HEK293 (cell line): Measurements from ENCODE around the gene ATAD2B.

Source experiments
- CTCF ChIA-PET: fragments of 350-600 bp; formaldehyde crosslinking; extraction: SDS; loops from one replicate; lab custom pipeline; 2021; ENCODE audit warnings: antibody characterized with exemption; lab: Yijun Ruan, JAX
- POLR2A ChIA-PET: fragments of 300-600 bp; formaldehyde crosslinking; extraction: SDS; loops from one replicate; lab custom pipeline; 2020; ENCODE audit warnings: antibody characterized with exemption, inconsistent platforms; lab: Yijun Ruan, JAX
- H3K27ac ChIP-seq: fragments of 200-500 bp; sonication (Bioruptor generic); 2 replicates; pipeline ENCODE4 v1.5.1; 2014; ENCODE audit warnings: low read depth, low read length, control low read depth, inconsistent platforms; ENCODE audit errors: extremely low read depth
- H3K36me3 ChIP-seq, 2 experiments: fragments of 200-500 bp in 1 of 2; sonication (Bioruptor generic) in 1 of 2; 1 replicate in 1 of 2; 2 replicates in 1 of 2; pipeline ENCODE4 v1.5.1; 2014 to 2017; ENCODE audit warnings: inconsistent platforms in 2 of 2, low read length in 2 of 2; ENCODE audit not compliant: control insufficient read depth in 2 of 2, insufficient read depth in 1 of 2
- H3K4me1 ChIP-seq: fragments of 200-500 bp; sonication (Bioruptor generic); 2 replicates; pipeline ENCODE4 v1.5.1; 2014; ENCODE audit warnings: mild to moderate bottlenecking, low read length, inconsistent platforms; ENCODE audit not compliant: control insufficient read depth, insufficient read depth
- H3K4me3 ChIP-seq: 2 replicates; pipeline ENCODE4 v1.5.1; 2011; ENCODE audit warnings: low read depth, mild to moderate bottlenecking, control low read depth, low read length, moderate library complexity
- H3K9me3 ChIP-seq: fragments of 200-500 bp; sonication (Bioruptor generic); 2 replicates; pipeline ENCODE4 v1.5.1; 2014; ENCODE audit warnings: low read depth, low read length, inconsistent platforms; ENCODE audit not compliant: control insufficient read depth, insufficient read depth
- FEZF1 ChIP-seq: fragments of 450-650 bp; formaldehyde crosslinking; IDR thresholded peaks from 2 replicates; pipeline ENCODE4 v1.5.1; 2016; ENCODE audit warnings: missing biosample characterization, missing genetic modification characterization
- GLI4 ChIP-seq: fragments of 450-650 bp; formaldehyde crosslinking; IDR thresholded peaks from 2 replicates; pipeline ENCODE4 v1.5.1; 2016; ENCODE audit warnings: missing biosample characterization, missing genetic modification characterization
- HOXC10 ChIP-seq: sonication (generic); formaldehyde crosslinking; IDR thresholded peaks from 2 replicates; pipeline ENCODE4 v1.8.1; 2023; ENCODE audit warnings: mild to moderate bottlenecking, missing genetic modification reagents
- HOXD13 ChIP-seq: sonication (generic); formaldehyde crosslinking; IDR thresholded peaks from 2 replicates; pipeline ENCODE4 v1.8.0; 2022; ENCODE audit warnings: missing genetic modification reagents, borderline replicate concordance
- KLF16 ChIP-seq: fragments of 450-650 bp; formaldehyde crosslinking; IDR thresholded peaks from 2 replicates; pipeline ENCODE4 v1.5.1; 2017; ENCODE audit warnings: missing biosample characterization, missing genetic modification characterization
- OSR2 ChIP-seq: fragments of 450-650 bp; formaldehyde crosslinking; IDR thresholded peaks from 2 replicates; pipeline ENCODE4 v1.5.1; 2016; ENCODE audit warnings: missing biosample characterization, missing genetic modification characterization
- PRDM4 ChIP-seq: fragments of 450-650 bp; formaldehyde crosslinking; IDR thresholded peaks from 2 replicates; pipeline ENCODE4 v1.5.1; 2017; ENCODE audit warnings: missing biosample characterization, missing genetic modification characterization
- RBAK ChIP-seq: fragments of 450-650 bp; formaldehyde crosslinking; IDR thresholded peaks from 2 replicates; pipeline ENCODE4 v1.5.1; 2016; ENCODE audit warnings: missing biosample characterization, missing genetic modification characterization
- REST ChIP-seq: fragments of 450-650 bp; formaldehyde crosslinking; IDR thresholded peaks from 2 replicates; pipeline ENCODE4 v1.5.1; 2016; ENCODE audit warnings: missing biosample characterization, missing genetic modification characterization
- TRIM28 ChIP-seq: IDR thresholded peaks from 2 replicates; pipeline ENCODE4 v1.6.1; 2011; ENCODE audit warnings: low read length, control low read depth, borderline replicate concordance
- ZBTB1 ChIP-seq: fragments of 450-650 bp; formaldehyde crosslinking; IDR thresholded peaks from 2 replicates; pipeline ENCODE4 v1.5.1; 2016; ENCODE audit warnings: missing biosample characterization, missing genetic modification characterization
- ZFP37 ChIP-seq: fragments of 450-650 bp; formaldehyde crosslinking; IDR thresholded peaks from 2 replicates; pipeline ENCODE4 v1.5.1; 2016; ENCODE audit warnings: missing biosample characterization, missing genetic modification characterization
- ZNF10 ChIP-seq: fragments of 450-650 bp; formaldehyde crosslinking; IDR thresholded peaks from 2 replicates; pipeline ENCODE4 v1.5.1; 2017; ENCODE audit warnings: missing biosample characterization, missing genetic modification characterization
- ZNF19 ChIP-seq: fragments of 450-650 bp; formaldehyde crosslinking; IDR thresholded peaks from 2 replicates; pipeline ENCODE4; 2016; ENCODE audit warnings: missing biosample characterization, missing genetic modification characterization, low read depth
- ZNF214 ChIP-seq: fragments of 450-650 bp; formaldehyde crosslinking; IDR thresholded peaks from 2 replicates; pipeline ENCODE4 v1.5.1; 2017; ENCODE audit warnings: missing biosample characterization, mild to moderate bottlenecking, missing genetic modification characterization, borderline replicate concordance
- ZNF311 ChIP-seq: fragments of 450-650 bp; formaldehyde crosslinking; IDR thresholded peaks from 2 replicates; pipeline ENCODE4 v1.5.1; 2017; ENCODE audit warnings: missing biosample characterization, missing genetic modification characterization, borderline replicate concordance
- ZNF354C ChIP-seq: fragments of 450-650 bp; formaldehyde crosslinking; IDR thresholded peaks from 2 replicates; pipeline ENCODE4 v1.5.1; 2016; ENCODE audit warnings: missing biosample characterization, missing genetic modification characterization, low read depth, borderline replicate concordance
- ZNF394 ChIP-seq: fragments of 450-650 bp; formaldehyde crosslinking; IDR thresholded peaks from 2 replicates; pipeline ENCODE4 v1.5.1; 2016; ENCODE audit warnings: missing biosample characterization, missing genetic modification characterization, mild to moderate bottlenecking, moderate library complexity, borderline replicate concordance
- ZNF416 ChIP-seq: fragments of 450-650 bp; formaldehyde crosslinking; IDR thresholded peaks from 2 replicates; pipeline ENCODE4 v1.5.1; 2016; ENCODE audit warnings: missing biosample characterization, missing genetic modification characterization
- ZNF473 ChIP-seq: fragments of 450-650 bp; formaldehyde crosslinking; IDR thresholded peaks from 2 replicates; pipeline ENCODE4 v1.5.1; 2017; ENCODE audit warnings: missing biosample characterization, missing genetic modification characterization
- ZNF510 ChIP-seq: fragments of 450-650 bp; formaldehyde crosslinking; IDR thresholded peaks from 2 replicates; pipeline ENCODE4 v1.5.1; 2018; ENCODE audit warnings: mild to moderate bottlenecking, missing genetic modification characterization, missing biosample characterization; ENCODE audit not compliant: insufficient replicate concordance
- ZNF521 ChIP-seq: fragments of 450-650 bp; formaldehyde crosslinking; IDR thresholded peaks from 2 replicates; pipeline ENCODE4 v1.5.1; 2017; ENCODE audit warnings: missing biosample characterization, mild to moderate bottlenecking, missing genetic modification characterization
- ZNF561 ChIP-seq: fragments of 450-650 bp; IDR thresholded peaks from 2 replicates; pipeline ENCODE4 v1.5.1; 2018; ENCODE audit warnings: missing biosample characterization, missing genetic modification characterization, borderline replicate concordance
- ZNF571 ChIP-seq: fragments of 450-650 bp; formaldehyde crosslinking; IDR thresholded peaks from 2 replicates; pipeline ENCODE4 v1.5.0; 2017; ENCODE audit warnings: missing biosample characterization, missing genetic modification characterization
- ZNF660 ChIP-seq: fragments of 450-650 bp; IDR thresholded peaks from 2 replicates; pipeline ENCODE4 v1.5.1; 2018; ENCODE audit warnings: missing biosample characterization, mild to moderate bottlenecking, missing genetic modification characterization
- ZNF670 ChIP-seq: fragments of 450-650 bp; formaldehyde crosslinking; IDR thresholded peaks from 2 replicates; pipeline ENCODE4 v1.5.1; 2016; ENCODE audit warnings: missing biosample characterization, missing genetic modification characterization, low read depth
- ZNF747 ChIP-seq: fragments of 450-650 bp; formaldehyde crosslinking; IDR thresholded peaks from 2 replicates; pipeline ENCODE4 v1.5.1; 2016; ENCODE audit warnings: missing biosample characterization, missing genetic modification characterization
- ZNF837 ChIP-seq: fragments of 450-650 bp; formaldehyde crosslinking; IDR thresholded peaks from 2 replicates; pipeline ENCODE4 v1.5.1; 2016; ENCODE audit warnings: missing biosample characterization, missing genetic modification characterization
- ZSCAN5A ChIP-seq: fragments of 450-650 bp; formaldehyde crosslinking; IDR thresholded peaks from 2 replicates; pipeline ENCODE4 v1.5.1; 2016; ENCODE audit warnings: missing biosample characterization, missing genetic modification characterization

The ATAD2B gene

DNA sequence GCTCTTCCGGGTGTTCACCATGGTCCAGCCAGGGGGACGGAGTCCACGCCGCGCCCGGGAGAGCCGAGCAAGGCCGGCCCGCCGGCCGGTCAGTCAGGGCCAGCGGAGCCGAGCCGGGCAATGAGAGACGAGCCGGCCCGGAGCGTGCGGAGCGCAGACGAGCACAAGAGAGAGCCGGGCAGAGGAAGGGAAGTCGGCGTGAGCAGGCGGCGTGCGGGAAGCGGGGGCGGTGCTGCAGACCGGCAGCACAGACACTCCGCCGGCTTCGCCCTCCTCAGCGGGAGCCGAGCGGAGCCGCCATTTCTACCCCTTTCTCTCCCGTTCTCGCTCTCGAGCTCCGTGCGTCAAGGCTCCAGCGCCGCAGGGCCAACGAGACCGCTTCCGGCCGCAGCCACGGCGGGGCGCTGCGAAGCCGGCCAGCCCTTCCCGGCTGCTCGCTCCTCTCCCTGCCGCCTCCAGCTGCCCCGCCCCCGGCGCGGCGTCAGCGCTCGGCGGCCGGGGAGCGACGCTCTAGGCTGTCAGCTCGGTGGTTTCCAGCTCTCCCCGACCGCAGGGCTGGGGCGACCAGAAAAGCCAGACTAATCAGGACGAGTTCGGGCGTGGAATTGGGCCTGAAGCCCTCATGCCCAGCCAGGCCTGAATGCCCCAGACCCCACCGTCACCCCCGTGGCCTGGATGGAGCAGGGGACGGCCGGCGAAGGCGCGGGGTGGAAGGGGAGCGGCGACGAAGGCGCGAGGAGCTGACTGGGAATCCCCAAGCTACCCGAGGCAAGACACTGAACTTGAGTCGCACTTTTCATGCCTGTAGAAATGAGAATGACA lies at the start of gene ATAD2B:
Gene ATAD2B (minus strand): TSS at position 374 of the 822 bp plus-strand sequence. CDS start 353 bp downstream, at position 21.
- ChIA-PET POLR2A (interaction anchor here (0.6 to 2.9 kb wide), 24 partner anchors 9 to 1192 kb away, joined by 3 to 68 read pairs (median 4); partner anchors contain the start of genes FAM228B, FKBP1B, ITSN2 and PFN4), CTCF (interaction anchor here (0.6 to 3.6 kb wide), 40 partner anchors 9 to 468 kb away, joined by 3 to 28 read pairs (median 4); partner anchors contain the start of genes TP53I3 and UBXN2A)
- Histone ChIP-seq H3K27ac (peak within 1 kb of the TSS; percentile 86), H3K36me3 (peaks cover 0 to 3% of the 10 kb centered on the region in 2 experiments; a peak in 2 of 3 replicates), H3K4me3 (peak within 1 kb of the TSS; percentile 98), H3K4me1 (peaks cover 9% of the 10 kb centered on the region), H3K9me3 (no peaks in the 10 kb centered on the region)
- no peak for TF ChIP-seq GLI4
- TF ChIP-seq KLF16 (tag by site-specific recombination), result 0 out of 2 replicates have a peak, but pooled peaks have one; percentile 22
- no peak for TF ChIP-seq ZNF214 (tag by site-specific recombination)
- TF ChIP-seq OSR2, result no peak
- no peak for TF ChIP-seq RBAK (tag by site-specific recombination)
- 0 out of 2 replicates have a peak, but pooled peaks have one; percentile 68 for TF ChIP-seq HOXC10 (CRISPR knock-in tag)
- TF ChIP-seq REST (tag by site-specific recombination), result no peak
- no peak for TF ChIP-seq ZNF521 (tag by site-specific recombination)
- no peak for TF ChIP-seq ZNF670 (tag by site-specific recombination)
- no peak for TF ChIP-seq ZNF837 (tag by site-specific recombination)
- no peak for TF ChIP-seq ZNF571
- TF ChIP-seq ZNF19, result no peak
- TF ChIP-seq ZFP37 (tag by site-specific recombination), result 0 out of 2 replicates have a peak, but pooled peaks have one; percentile 25
- TF ChIP-seq ZNF394 (tag by site-specific recombination), result peak; percentile 29; the same call in 1 of the 2 replicates
- TF ChIP-seq ZNF561 (tag by site-specific recombination), result 0 out of 2 replicates have a peak, but pooled peaks have one; percentile 50
- TF ChIP-seq ZNF416 (tag by site-specific recombination), result no peak
- TF ChIP-seq ZNF10 (tag by site-specific recombination), result no peak
- no peak for TF ChIP-seq ZNF354C (tag by site-specific recombination)
- TF ChIP-seq HOXD13 (CRISPR knock-in tag), result no peak
- no peak for TF ChIP-seq ZNF473 (tag by site-specific recombination)
- peak; percentile 89 for TF ChIP-seq PRDM4 (tag by site-specific recombination)
- TF ChIP-seq ZBTB1, result no peak
- TF ChIP-seq TRIM28, result no peak
- TF ChIP-seq ZSCAN5A (tag by site-specific recombination), result no peak
- no peak for TF ChIP-seq ZNF510
- TF ChIP-seq FEZF1, result no peak
- TF ChIP-seq ZNF311, result no peak
- TF ChIP-seq ZNF660, result peak; percentile 90; the same call in 1 of the 2 replicates
- TF ChIP-seq ZNF747, result no peak
